WTC11 (cell line): ENCODE results near the gene SLC35F1.

ENCODE experiments used
- ESRRA ChIP-seq: sonication (generic); formaldehyde crosslinking; IDR thresholded peaks from 2 replicates; pipeline ENCODE4 v1.8.1; 2022; ENCODE audit warnings: mild to moderate bottlenecking, missing genetic modification reagents, borderline replicate concordance
- TF ChIP-seq, protein P1 (sequence below): sonication (generic); formaldehyde crosslinking; conservative IDR thresholded peaks from 2 replicates; pipeline ENCODE4 v1.8.1; 2022; ENCODE audit warnings: mild to moderate bottlenecking, missing genetic modification reagents
- TF ChIP-seq, protein P2 (sequence below): fragments of 200-600 bp; IDR thresholded peaks from 2 replicates; pipeline ENCODE4 v1.8.0; 2022; ENCODE audit warnings: antibody characterized with exemption

DNA sequence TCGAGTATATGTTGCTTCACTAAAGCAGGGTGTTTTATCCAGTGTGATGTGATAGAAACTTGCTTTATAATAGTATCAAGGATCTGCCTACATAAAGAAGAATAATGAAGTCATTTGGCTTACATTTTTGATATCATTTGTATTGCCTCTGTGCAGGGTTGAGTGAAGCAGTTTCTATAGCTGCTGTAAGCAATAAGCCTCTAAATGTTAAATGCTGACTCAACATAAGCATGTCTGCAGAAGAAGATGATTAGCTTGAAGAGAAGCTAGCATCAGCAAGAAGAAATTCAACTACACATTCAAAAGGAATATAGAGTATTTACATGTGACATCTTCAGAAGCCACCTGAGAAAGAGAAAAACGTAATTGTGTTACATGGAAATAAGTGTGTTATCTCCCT, 17.6 kb downstream of the SLC35F1 start:
- TF ChIP-seq, protein P1, sequence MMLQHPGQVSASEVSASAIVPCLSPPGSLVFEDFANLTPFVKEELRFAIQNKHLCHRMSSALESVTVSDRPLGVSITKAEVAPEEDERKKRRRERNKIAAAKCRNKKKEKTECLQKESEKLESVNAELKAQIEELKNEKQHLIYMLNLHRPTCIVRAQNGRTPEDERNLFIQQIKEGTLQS: no peak
- no peak for TF ChIP-seq ESRRA (CRISPR knock-in tag)
- TF ChIP-seq, protein P2, sequence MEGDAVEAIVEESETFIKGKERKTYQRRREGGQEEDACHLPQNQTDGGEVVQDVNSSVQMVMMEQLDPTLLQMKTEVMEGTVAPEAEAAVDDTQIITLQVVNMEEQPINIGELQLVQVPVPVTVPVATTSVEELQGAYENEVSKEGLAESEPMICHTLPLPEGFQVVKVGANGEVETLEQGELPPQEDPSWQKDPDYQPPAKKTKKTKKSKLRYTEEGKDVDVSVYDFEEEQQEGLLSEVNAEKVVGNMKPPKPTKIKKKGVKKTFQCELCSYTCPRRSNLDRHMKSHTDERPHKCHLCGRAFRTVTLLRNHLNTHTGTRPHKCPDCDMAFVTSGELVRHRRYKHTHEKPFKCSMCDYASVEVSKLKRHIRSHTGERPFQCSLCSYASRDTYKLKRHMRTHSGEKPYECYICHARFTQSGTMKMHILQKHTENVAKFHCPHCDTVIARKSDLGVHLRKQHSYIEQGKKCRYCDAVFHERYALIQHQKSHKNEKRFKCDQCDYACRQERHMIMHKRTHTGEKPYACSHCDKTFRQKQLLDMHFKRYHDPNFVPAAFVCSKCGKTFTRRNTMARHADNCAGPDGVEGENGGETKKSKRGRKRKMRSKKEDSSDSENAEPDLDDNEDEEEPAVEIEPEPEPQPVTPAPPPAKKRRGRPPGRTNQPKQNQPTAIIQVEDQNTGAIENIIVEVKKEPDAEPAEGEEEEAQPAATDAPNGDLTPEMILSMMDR: no peak
